Hepatocyte (in vitro differentiated cells): ENCODE measurements around the gene EXOC6.

Source experiments
- EZH2 ChIP-seq: fragments of 200-600 bp; sonication (generic); IDR thresholded peaks from 2 replicates; pipeline ENCODE4 v1.6.1; 2016; ENCODE audit warnings: antibody characterized with exemption, mild to moderate bottlenecking, borderline replicate concordance
- TF ChIP-seq, protein P1 (sequence below): fragments of 200-600 bp; sonication (generic); IDR thresholded peaks from 2 replicates; pipeline ENCODE4 v1.5.1; 2016; ENCODE audit warnings: antibody characterized with exemption, mild to moderate bottlenecking; ENCODE audit not compliant: poor library complexity

DNA sequence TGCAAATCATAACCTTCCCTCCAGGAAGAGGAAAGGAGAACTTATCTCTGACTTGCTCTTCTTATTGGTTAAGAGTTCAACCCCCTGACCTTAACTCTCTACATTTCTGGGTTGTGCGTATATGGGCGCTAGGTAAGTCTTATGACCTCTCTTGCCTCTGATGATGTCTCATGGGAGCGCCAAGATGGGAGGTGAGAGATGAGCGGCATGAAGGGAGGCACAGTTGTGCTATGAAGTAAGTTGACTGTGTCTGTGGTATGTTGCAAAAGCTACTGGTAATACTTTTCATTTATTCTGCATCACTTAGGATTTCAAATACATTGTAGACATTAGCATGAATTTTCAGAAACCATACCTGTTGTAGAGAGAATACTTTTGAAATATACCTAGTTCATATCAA lies 59.0 kb downstream of the EXOC6 start:
- TF ChIP-seq, protein P1, sequence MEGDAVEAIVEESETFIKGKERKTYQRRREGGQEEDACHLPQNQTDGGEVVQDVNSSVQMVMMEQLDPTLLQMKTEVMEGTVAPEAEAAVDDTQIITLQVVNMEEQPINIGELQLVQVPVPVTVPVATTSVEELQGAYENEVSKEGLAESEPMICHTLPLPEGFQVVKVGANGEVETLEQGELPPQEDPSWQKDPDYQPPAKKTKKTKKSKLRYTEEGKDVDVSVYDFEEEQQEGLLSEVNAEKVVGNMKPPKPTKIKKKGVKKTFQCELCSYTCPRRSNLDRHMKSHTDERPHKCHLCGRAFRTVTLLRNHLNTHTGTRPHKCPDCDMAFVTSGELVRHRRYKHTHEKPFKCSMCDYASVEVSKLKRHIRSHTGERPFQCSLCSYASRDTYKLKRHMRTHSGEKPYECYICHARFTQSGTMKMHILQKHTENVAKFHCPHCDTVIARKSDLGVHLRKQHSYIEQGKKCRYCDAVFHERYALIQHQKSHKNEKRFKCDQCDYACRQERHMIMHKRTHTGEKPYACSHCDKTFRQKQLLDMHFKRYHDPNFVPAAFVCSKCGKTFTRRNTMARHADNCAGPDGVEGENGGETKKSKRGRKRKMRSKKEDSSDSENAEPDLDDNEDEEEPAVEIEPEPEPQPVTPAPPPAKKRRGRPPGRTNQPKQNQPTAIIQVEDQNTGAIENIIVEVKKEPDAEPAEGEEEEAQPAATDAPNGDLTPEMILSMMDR = no peak
- TF ChIP-seq EZH2 = no peak
